HG03139 (cell line): ENCODE data around the gene FBLN1.
"Not testable (repeated sequence)": the region's sequence is repeated elsewhere in the genome, so short reads cannot be mapped to it uniquely, and the experiment has no call there.

Experiments
- ATAC-seq: cut with Tn5 transposase; IDR thresholded peaks from one replicate; pipeline ENCODE4 v1.9.1; 2021; ENCODE audit not compliant: unreplicated experiment

FBLN1 gene

DNA sequence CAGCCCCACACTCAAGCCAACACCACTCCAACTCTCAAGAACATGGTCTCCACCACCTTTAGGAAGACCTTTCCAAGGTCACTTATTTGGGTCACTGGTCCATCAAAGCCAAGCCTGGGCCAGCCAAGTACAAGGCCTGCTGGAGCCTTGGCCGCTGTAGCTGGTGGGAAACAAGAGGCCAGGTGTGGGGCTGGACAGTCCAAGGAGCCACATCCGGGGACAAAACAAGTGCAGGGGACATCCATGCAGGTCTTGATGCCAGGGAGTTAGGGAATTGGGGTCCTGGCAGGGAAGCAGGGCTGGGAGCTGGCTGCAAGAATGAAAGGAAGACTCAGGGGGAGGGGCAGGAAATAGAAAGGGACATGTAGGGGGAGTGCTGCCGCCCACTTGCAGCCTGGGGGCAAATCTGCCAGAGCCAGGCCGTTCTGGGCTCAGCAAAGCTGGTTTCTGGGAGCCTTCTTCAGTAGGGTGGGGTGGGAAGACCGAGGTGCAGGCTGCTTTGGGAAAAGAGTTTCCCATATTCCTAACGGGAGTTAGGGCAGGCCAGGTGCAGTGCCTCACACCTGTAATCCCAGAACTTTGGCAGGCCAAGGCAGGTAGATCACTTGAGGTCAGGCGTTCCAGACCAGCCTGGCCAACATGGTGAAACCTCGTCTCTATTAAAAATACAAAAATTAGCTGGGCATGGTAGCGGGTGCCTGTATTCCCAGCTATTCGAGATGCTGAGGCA, 99.5 kb downstream of the FBLN1 start:
- no peak for ATAC-seq

- no peak for ATAC-seq
These were observed 100.3 kb downstream of the FBLN1 start for GRCh38 chr22:45602824-45603595.

- no peak for ATAC-seq
These were observed 100.9 kb downstream of the FBLN1 start for GRCh38 chr22:45603619-45604018.

DNA sequence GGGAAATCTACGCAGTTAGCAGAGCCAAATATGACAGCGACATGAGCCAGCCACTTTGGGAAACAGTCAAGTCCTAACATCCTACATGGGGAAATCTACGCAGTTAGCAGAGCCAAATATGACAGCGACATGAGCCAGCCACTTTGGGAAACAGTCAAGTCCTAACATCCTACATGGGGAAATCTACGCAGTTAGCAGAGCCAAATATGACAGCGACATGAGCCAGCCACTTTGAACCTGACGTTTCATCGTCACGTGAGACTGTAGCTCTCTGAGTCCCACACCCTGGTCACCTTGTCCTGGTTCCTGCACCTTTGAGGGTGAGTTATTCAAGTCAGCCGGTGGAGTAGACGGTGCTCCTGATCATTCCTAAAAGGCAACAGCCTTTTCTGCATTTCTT, 105.4 kb downstream of the FBLN1 start:
- not testable (repeated sequence) for ATAC-seq

DNA sequence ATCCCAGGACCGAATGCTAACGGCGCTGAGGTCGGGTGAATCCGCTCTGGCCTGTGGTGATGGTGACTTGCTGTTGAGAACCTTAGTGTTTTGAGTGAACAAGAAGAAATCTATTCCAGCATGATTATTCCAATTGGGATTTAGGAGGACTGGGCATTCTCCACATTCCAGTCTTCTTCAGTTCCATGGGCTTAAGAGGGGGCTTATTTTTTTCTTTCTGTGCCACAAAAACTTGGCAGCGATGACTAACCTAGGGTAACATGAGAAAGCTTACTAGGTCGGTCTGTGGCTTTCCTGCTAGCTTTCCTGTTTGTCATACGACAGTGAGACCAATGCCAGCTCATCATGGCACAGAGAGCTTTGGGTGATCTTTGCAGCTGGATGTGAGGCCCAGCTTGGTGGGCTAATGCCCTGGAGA, 106.1 kb downstream of the FBLN1 start:
- no peak for ATAC-seq

- ATAC-seq: no peak
These were observed 109.8 kb downstream of the FBLN1 start for GRCh38 chr22:45612451-45612901.

DNA sequence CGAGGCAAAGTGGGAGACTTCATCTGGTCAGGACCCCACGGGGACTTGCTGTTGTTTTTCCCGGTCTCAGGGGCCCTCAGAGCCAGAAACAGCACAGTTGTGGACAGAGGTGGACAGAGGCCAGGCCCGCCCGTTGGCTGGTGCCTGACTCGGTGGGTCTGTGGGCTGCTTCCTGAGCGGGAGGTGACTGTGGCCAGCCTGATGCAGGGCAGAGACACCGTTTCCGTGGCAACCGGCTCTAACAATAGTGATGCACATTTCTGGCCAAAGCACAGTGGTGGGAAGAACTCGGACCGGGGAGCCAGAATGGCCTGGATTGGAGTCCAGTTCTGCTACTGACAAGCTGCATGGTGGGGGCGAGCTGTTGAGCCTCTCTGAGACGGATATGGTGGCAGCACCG, 110.3 kb downstream of the FBLN1 start:
- ATAC-seq: no peak

DNA sequence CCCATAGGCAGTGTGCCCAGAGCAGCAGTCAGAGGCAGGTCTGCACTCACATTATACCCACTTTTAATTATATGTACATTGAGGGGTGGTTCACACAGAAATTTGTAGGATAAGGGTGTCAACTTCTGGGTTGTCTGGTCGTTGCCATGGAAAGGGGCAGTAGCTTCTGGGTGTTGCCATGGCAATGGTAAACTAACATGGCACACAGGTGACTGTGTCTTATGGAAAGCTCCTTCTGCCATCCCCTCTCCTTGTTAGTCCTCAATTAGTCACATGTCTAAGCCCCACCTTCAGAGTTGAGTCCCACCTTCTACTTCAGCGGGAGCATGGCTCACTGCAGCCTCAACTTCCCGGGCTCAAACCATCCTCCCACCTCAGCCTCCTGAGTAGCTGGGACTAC, 112.7 kb downstream of the FBLN1 start:
- no peak for ATAC-seq

DNA sequence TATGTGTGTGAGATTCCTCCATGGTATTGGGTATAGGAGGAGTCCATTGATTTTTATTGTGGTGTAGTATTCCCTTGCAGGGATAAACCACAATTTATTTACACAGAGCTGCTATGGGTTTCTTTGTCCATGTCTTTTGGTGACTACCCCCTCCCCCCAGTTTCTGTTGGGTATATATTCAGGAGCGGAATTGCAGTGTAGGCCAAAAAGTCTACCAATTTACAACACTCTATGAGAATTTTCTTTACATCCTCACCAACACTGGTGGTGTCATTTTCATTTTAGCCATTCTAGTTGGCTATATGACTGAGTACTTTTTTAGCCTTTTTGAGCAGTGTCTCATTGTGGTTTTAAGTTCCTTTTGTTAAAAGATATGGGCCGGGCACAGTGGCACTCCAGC, 113.7 kb downstream of the FBLN1 start:
- no peak for ATAC-seq

- no peak for ATAC-seq
These were observed 115.3 kb downstream of the FBLN1 start for GRCh38 chr22:45617948-45618347.

- ATAC-seq: no peak
These were observed 118.0 kb downstream of the FBLN1 start for GRCh38 chr22:45620706-45621105.

DNA sequence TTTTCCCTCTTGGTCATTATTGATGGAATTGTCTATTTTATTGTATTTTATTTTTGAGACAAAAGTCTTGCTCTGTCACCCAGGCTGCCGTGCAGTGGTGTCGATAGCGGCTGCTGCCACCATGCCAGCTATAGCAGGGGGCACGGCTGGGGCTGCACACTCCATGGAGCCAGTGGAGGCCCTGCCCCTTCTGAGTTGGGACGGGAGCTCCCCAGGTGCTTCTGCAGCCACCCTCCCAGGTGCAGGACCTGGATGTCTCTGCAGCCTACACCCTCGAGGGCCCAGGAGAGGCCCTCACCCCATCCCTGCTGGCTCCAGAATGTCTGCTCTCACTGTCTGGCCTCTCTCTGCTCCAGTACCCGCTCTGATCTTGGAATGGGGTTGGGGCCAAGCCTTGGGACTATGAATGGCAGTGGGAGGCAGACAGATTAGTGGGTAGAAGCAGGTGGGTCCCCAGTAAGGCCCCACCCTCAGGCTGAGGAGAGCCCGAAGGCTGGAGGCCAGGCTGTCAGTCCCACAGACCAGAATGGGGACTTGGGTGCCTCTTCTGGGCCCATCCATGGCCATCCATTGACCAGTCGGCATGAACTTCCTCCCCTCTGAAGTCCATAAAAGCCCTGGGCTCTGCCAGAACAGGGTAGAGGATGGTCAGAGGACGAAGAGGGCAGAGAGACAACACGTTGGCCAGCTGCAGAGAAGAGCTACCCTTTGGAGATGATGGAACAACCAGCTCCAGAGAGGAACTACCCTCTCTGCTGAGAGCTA, 119.3 kb downstream of the FBLN1 start:
- no peak for ATAC-seq

DNA sequence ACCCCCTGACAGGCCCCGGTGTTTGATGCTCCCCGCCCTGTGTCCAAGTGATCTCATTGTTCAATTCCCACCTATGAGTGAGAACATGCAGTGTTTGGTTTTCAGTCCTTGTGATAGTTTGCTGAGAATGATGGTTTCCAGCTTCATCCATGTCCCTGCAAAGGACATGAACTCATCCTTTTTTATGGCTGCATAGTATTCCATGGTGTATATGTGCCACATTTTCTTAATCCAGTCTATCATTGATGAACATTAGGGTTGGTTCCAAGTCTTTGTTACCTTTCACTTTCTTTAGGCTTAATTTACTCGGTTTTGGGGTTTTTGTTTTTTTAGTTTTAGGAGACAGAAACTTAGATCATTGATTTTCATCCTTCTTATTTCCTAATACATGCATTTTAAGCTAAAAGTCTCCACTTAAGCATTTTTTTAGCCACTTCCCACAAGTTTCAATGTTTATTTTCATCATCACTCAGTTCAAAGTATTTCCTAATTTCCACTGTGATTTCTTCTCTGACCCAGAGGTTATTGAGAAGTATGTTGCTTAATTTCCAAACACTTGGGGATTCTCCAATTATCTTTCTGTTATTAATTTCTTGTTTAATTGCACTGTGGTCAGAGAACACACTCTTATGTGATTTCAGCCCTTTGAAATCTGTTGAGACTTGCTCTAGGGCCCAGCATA, 120.9 kb downstream of the FBLN1 start:
- ATAC-seq: not testable (repeated sequence)

DNA sequence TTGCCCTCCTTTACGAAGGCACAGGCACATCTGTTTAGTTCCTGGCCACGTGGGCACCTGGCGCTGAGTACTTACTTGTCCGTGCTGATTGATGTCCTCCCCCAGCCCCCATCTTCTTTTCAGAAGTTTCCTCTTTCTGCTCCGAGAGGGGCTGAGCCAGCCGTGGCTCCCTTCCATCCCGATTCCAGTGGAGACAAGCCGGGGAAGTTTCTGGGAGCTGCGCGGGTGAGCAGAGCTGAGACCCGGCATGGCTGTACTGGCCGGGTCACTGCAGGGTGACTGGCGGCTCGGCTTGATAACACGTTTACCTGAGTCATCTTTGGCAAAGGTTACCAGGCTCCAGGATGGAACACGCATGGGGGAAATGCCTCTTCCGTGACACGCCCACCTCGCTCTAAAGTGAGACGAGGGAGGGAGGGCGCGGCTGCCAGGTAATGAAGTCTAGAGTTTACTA, 123.5 kb downstream of the FBLN1 start:
- no peak for ATAC-seq

- ATAC-seq: no peak
These were observed 125.0 kb downstream of the FBLN1 start for GRCh38 chr22:45627489-45628233.

DNA sequence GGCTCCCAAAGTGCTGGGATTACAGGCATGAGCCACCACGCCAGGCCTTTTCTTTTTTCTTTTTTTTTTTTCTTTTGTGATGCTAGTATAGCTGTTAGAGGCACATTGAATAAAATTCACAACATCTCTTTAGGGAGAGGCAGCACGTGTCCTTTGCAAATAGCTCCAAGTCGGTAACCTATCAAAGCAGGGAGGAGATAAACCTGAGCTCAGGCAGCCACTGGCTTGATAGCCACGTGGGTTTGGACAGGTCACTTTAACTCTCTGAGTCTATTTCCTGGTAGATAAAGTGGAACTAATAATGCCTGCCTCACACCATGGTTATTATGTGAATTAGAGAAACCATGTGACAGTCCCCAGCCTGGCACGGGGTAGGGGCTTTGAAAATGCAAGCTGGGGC, 125.8 kb downstream of the FBLN1 start:
- no peak for ATAC-seq

- no peak for ATAC-seq
These were observed 126.9 kb downstream of the FBLN1 start for GRCh38 chr22:45629469-45630089.

- ATAC-seq: no peak
These were observed 127.8 kb downstream of the FBLN1 start for GRCh38 chr22:45630436-45630835.

- ATAC-seq: no peak
These were observed 128.6 kb downstream of the FBLN1 start for GRCh38 chr22:45631140-45631840.
